Amniotic epithelial cell (primary cell): ENCODE data around the gene SMG5.

Source experiments
- DNase-seq: peaks from one replicate; pipeline ENCODE4 v3.0.0-alpha.2; 2010; ENCODE audit warnings: low read depth

SMG5 gene, protein sequence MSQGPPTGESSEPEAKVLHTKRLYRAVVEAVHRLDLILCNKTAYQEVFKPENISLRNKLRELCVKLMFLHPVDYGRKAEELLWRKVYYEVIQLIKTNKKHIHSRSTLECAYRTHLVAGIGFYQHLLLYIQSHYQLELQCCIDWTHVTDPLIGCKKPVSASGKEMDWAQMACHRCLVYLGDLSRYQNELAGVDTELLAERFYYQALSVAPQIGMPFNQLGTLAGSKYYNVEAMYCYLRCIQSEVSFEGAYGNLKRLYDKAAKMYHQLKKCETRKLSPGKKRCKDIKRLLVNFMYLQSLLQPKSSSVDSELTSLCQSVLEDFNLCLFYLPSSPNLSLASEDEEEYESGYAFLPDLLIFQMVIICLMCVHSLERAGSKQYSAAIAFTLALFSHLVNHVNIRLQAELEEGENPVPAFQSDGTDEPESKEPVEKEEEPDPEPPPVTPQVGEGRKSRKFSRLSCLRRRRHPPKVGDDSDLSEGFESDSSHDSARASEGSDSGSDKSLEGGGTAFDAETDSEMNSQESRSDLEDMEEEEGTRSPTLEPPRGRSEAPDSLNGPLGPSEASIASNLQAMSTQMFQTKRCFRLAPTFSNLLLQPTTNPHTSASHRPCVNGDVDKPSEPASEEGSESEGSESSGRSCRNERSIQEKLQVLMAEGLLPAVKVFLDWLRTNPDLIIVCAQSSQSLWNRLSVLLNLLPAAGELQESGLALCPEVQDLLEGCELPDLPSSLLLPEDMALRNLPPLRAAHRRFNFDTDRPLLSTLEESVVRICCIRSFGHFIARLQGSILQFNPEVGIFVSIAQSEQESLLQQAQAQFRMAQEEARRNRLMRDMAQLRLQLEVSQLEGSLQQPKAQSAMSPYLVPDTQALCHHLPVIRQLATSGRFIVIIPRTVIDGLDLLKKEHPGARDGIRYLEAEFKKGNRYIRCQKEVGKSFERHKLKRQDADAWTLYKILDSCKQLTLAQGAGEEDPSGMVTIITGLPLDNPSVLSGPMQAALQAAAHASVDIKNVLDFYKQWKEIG

DNA sequence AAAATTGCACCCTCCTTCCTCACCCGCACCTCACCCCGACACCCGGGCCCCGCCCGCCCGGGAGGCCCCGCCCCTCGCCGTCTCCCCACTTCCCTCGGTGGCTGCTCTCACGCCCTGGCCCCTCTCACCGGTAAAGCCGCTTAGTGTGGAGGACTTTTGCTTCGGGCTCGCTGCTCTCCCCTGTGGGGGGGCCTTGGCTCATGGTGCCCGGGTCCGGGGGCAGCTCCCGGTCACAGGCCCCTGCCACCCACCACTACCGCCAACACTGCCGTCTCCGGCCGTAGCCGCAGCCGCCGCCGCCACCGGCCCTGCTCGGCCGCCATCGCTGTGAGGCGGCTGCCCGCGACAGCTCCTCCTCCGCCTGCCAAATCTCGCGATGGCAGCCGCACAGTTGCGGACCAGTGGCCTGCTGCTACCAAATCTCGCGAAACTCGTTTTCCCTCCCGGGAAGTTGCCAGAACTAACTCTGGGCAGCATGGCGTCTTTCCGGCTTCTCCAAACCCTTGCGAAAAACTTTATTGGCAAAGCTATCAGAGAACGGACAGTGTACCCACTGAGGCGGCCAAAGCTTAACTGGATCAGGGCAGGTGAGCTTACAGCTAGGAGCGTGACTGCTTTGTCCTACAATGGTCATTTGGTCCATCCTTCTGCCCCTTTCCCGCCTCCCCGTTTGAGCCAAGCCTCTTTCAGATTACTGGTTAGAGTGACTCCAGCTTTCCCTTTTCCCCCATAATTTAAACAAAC, at the start of gene SMG5:
SMG5 (minus strand) TSS at position 347 of the 744 bp plus-strand sequence; CDS start at position 202, 145 bp downstream.
- peak; percentile 99 for DNase-seq

DNA sequence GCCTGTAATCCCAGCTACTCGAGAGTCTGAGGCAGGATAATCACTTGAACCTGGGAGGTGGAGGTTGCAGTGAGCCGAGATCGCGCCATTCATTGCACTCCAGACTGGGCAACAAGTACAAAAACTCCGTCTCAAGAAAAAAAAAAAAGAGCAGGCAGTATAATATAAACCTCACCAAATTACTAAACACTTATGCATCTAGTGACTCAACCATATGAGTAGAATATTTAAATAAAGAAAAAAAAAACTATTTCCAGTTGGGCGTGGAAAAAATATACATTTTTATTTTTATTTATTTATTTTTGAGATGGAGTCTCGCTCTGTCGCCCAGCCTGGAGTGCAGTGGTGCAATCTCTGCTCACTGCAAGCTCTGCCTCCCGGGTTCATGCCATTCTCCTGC, 40.6 kb upstream of the SMG5 start:
- peak; percentile 21 for DNase-seq

DNA sequence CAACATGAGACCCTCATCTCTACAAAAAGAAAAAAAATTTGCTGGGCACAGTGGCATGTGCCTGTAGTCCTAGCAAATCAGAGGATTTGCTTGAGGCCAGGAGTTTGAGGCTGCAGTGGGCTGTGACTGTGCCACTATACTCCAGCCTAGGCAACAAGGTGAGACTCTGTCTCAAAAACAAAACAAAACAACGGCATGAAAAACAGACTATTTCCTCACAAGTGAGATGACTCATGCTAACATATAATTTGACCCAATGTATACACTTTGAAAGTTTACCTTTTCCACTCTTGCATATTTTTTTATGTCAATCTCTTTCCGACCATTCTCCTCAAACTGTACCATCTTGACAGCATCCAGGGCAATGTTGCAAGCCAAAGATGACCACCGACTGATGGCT, 37.9 kb upstream of the SMG5 start:
- DNase-seq: no peak

DNA sequence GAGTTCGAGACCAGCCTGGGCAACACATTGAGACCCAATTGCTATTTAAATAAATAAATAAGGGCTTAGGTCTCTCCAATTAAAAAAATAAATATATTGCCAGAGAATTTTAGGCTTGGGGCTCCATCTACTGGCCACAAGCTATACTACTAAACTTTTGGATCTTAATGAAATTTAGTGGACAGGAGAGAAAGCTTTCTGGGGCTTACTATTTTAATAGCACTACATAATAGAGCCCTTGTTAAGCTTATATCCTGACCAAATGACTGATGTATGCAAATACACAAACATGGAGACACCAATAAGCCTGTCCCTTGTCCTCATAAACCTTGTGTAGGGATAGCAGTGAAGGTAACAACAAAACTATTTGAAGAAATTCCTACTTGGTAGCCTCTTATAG, 37.0 kb upstream of the SMG5 start:
- peak; percentile 36 for DNase-seq

DNA sequence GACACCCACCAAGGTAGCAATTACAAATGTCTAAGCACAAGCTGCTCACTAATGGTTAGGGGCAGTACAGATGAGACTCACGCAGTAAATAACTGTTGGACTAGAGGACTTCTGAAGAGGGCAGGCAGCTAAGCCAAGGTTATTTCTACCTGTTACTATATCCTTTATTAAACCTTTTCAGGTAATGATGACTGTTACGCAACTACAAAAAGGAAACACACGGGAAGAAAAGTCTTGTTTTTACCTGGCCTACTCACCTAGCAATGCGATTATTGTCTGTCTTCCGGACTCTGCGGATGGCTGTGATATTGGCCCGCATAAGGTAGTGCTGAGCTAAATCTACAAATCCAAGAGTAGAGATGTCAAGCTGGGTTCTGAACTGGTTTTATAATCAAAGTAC, 34.3 kb upstream of the SMG5 start:
- DNase-seq: no peak

DNA sequence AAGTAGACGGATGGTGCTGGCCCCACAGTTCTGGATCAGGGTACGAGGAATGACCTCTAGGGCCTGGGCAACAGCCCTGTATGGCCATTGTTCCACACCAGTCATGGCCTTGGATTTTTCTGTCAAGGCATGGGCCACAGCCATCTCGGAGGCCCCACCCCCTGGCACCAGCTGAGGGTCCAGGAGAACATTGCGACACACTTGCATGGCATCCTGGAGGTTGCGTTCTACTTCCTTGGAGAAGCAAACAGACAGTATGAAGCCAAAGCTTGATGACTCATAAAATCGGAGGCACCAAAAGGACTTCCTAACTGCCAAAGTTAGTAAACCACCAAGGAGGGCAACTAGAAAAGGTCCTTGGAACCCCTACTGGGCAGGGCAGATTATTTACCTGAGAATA, 28.3 kb upstream of the SMG5 start:
- DNase-seq: peak; percentile 80

DNA sequence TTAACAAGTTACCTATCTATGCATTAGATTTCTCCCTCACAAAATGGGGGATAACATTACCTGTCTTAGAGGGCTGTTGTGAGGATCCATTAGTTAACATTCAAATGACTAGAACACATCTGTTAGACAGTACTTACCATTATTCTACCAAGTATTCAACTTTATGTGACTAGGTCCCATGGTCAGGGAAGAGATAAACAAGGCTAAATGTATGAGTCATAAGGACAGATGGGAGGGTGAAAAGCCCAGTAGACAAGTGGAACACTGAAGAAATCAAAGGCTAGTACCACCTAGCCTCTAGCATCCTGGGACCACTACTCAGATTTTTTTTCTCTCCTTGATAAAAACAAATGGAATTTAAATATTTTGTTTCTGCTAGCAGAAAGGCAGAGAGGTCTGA, 25.5 kb upstream of the SMG5 start:
- DNase-seq: peak; percentile 69

DNA sequence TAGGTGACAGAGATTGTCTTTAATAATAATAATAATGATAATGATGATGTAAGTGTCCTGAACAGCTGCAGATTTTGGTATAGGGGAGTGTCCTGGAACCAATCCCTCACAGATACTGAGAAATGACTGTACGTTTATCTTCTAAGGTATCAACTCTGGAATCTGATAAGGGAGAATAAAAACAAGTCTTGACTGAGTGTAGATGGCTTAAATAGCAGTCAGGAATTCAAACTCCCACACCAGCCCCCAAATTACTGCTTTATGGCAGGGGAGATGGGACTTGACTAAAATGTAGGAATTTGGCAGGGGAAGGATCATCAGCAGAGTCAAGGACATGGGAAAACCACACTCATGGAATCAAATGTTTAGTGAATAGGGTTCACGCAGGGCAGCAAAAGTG, 22.6 kb upstream of the SMG5 start:
- DNase-seq: peak; percentile 70

DNA sequence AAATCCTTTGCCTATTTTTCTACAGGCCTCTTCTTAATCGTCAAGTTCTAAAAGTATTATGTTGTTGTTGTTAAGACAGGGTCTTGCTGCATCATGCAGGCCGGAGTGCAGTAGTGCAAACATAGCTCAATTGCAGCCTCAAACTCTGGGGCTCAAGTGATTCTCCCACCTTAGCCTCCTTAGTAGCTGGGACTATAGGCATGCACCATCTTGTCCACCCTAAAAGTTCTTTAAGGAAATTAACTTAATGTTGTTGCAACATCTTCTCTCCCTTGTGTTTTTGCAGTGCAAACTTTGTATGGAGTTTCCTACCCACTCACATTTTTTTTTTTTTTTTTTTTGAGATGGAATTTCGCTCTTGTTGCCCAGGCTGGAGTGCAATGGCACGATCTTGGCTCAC, 20.6 kb upstream of the SMG5 start:
- DNase-seq: no peak

DNA sequence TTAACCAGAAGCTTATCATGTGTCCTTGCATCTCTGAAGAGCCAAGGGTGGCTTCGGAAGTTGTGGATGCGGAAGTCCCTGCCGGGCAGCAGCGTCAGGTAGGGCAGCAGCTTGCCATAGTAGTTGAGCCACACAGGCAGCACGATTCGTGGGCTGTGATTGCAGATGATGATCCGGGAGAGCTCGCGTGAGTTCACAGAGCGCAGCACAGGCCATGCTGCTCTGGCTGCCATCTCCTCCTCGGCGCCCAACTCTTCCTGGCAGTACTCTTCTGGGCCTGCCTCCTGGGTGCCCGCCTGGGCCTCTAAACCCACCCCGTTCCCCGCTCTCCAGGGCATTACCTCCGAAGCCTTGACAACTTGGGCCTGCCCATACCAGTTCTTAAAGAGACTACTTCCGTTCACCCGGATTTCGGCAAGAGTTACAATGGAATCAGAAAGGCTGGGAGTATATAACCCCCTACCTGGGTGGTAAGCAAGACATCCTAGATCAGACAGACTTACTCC, 16.3 kb upstream of the SMG5 start, which contains the start of gene VHLL:
VHLL (minus strand) TSS at position 456 of the 506 bp plus-strand sequence; CDS start at position 338, 118 bp downstream.
- DNase-seq: no peak

DNA sequence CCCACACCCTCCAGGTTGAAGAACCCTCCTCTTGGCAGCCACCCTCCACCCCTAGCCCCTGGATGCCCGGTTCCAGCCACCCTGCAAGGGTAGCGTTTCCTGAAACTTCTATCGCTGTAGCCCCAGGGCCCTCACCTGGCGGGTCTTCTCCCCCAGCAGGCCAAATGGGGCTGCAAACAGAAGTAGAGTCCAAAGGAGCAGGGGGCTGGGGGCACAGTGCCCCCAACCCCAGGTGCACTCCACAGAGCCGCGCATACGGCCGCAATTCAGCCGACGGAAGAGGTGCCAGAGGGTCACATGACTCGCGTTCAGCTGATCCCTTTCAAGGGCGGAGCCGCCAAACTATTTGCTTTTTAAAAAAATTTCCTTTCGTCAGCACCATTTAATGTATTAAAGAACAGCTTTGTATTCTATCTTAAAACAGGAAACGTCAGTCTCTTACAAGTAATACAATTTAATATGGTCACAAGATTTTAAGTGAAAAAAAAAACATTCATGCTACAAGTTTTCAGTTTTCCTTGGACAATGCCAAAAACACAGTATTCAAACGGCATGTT, 12.8 kb upstream of the SMG5 start, which contains the start of gene GLMP:
GLMP (minus strand) TSS at position 289 of the 557 bp plus-strand sequence; CDS start at position 255, 34 bp downstream.
- peak; percentile 61 for DNase-seq

DNA sequence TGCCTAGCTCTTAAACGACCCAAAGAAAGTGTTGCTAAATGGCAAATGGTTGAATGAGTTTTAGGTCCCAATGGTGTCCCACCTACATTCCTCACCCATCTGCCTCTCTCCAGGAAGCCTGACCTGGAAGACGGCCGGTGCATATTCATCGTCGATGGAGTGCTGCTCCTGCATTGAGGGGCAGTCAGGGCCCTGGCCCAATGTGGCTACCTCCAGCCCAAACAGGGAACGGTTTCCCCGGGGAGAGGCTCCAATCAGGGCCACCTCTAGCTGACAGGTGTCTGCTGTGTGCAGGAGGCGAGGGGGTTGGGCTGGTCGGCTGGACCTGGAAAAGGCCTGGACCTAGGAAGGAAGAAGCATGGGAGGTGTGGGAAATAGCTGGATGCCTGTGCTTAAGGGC, 11.3 kb upstream of the SMG5 start:
- no peak for DNase-seq

DNA sequence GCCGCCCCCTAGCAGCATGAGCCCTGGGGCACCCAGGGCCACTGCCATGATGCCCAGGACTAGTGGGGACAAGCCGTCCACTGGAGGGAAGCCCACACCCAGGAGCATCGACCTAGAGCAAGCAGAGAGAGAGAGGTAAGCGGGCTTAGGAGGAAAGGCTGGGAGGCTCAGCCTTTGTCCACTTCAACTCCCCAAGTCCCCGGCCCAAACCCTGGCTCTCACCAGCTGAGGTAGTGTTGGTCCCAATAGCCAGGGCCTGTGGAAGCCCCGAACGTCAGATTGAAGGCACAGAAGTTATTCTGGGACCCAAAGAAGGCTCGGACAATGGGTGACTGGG, 10.4 kb upstream of the SMG5 start:
- DNase-seq: no peak

DNA sequence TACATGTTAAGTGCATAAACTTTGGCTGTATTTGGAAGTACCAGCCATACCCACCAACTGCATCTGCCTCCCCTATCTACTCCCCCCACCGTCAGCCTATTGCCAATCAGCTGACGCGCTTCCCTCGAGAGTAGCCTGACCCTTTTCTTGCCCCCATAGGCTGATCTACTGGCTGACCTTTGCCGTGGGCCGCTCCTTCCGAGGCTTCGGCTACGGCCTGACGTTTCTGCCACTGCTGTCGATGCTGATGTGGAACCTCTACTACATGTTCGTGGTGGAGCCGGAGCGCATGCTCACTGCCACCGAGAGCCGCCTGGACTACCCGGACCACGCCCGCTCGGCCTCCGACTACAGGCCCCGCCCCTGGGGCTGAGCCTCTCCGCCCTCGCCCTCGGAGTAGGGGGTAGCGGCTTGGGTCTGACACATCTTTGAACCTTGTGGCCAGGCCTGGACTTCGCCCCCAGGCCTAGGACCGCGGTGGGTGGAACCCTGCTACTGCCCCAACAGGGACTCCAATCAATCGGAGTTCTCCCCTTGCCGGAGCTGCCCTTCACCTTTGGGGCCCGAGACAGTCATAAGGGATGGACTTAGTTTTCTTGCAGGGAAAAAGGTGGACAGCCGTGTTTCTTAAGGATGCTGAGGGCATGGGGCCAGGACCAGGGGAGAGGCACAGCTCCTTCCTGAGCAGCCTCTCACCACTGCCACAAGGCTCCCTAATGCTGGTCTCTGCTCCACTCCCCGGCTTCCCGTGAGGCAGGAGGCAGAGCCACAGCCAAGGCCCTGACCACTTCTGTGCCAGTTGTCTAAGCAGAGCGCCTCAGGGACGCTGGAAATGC, 8.8 kb upstream of the SMG5 start:
- peak; percentile 83 for DNase-seq

DNA sequence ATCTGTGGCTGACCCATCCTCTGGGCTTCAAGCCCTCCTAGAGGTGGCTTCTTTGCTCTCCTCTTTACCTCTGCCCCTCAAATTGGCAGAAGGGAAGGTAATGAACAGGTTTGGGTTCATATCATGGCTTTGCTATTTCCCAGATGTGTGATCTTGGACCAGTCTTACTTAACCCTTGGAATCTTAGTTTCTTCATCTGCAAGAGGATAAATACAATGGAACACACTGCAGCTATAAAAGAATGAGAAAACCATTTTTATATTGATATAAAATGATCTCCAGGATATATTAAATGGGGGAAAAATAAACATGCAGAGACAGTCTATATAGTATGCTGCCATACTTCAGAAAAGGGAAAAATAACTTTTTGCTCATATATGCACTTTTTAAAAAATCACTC, 7.2 kb upstream of the SMG5 start:
- DNase-seq: no peak

DNA sequence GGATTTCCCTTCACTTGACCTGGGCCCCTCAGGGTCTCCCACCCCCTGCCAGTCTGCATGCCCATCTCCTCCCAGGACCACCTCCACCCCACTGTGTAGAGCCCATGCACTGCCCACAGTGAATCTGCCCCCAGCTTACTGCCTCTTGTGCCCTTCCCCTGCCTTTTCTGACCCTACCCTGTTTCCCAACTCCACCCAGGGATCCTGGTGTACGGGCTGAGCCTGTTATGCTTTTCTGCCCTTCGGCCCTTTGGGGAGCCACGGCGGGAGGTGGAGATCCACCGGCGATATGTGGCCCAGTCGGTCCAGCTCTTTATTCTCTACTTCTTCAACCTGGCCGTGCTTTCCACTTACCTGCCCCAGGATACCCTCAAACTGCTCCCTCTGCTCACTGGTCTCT, 3.4 kb upstream of the SMG5 start:
- DNase-seq: no peak

DNA sequence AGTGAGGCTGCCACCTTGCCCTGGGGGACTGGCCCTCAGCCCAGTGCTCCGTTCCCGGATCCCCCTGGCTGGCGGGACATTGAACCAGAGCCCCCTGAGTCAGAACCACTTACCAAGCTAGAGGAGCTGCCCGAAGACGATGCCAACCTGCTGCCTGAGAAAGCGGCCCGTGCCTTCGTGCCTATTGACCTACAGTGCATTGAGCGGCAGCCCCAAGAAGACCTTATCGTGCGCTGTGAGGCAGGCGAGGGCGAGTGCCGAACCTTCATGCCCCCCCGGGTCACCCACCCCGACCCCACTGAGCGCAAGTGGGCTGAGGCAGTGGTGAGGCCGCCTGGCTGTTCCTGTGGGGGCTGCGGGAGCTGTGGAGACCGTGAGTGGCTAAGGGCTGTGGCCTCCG, 2.8 kb upstream of the SMG5 start:
- DNase-seq: no peak

DNA sequence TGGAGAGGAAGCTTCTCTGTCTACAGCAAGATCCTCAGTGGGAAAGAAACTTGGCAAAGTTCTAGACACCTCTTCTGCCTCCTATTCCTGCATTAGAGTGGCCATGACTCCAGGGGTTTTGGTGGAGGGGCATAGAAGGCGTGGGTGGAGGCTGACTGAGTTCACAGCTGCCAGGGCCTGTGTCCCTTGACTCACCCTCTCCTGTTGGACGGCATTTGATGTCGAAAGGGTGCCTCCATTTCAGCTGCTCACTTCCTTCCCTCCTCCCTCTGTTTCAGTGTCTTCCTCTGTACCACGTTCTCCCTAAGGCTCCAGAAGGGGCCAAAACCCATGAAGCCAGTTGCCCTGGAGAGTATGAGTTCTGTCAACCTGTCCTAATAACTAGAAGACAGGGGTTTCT, 2.1 kb upstream of the SMG5 start:
- DNase-seq: no peak

DNA sequence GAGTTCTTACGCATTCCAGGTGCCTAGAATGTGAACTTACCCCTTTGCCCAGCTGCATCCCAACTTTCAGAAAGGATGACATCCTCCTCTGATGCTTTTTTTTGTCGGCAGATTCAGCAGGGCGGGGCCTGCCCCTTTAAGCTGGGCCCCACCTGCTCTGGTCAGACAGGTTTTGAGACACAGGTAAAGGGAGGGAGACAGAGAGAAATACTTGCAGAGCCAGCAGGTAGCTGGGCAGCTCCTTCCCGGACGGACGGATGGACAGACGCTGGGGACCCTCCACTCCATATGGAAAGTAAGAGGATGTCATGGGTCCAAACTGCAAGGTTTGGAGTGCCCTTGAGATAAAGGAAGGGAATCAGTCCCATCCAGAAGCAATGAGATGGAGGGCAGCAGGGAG, 1.5 kb upstream of the SMG5 start, which contains the start of gene TMEM79:
TMEM79 (plus strand) TSS at position 214 of the 400 bp plus-strand sequence. CDS start 902 bp downstream, outside the sequence.
- no peak for DNase-seq

DNA sequence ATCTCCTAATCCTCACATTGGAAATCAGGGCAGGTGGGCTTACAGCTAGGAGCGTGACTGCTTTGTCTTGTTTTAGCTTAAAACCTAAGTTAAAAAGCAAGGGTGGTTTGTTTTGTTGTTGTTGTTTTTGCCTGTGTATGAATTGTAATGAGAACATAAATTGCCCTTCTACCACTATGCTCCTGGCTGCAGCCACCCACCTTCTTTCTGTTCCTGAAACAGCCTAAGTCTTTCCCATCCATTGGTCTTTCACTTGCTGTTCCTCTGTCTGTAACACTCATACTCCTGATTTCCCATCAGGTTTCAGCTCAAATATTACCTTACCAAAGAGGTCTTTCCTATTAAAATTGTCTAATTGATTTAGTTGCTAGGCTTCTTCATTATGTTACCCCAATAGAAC, 896 bp upstream of the SMG5 start:
- no peak for DNase-seq
